ENCODE results near the gene LRRN4CL. TPM values are rescaled to one million over a fixed set of nuclear protein-coding genes. Genes with fewer than 3 reads are reported as not detected.

The LRRN4CL gene
- total and polyA plus RNA-seq, 2 of the 8 experiments (the other 6 are each of a cell fraction or from before 2014, with no cell fraction given): 0.05 to 0.26 TPM

GRCh38 chr11:62713343-62713742 is 24.0 kb upstream of the LRRN4CL start:
- no peak overlapping the region for H2BK15ac ChIP-seq (ENCODE audit: low read length)
- FAIRE-seq: no peak
- 89% methylated on average over 2 of the region's 2 CpGs; no CpG with 5 or more reads in 1 of the 2 experiments for WGBS, 2 experiments (ENCODE audit: extremely low coverage in 1 of 2, insufficient coverage in 1 of 2, insufficient read length in 1 of 2, insufficient replicate concordance in 2 of 2, low coverage in 1 of 2, low lambda C conversion rate in 2 of 2, missing lambda C conversion rate in 1 of 2)
- no peak overlapping the region for H2AK5ac ChIP-seq (ENCODE audit: low read depth, low read length)
- TF ChIP-seq TAF7 (optimal IDR thresholded peaks at IDR 0.05; ENCODE audit: borderline replicate concordance, low read depth, low read length) (no peak), SAP30 (IDR thresholded peaks at IDR 0.05; ENCODE audit: insufficient read depth, insufficient replicate concordance, low read length) (no peak)
- peaks cover 8% of the 10 kb centered on the region for H3K23me2 ChIP-seq (ENCODE audit: low read depth, low read length)
- ChIA-PET CTCF (ENCODE audit: partially characterized antibody) (interaction anchor here (0.8 to 4.0 kb wide), 5 partner anchors 10 to 73 kb away, joined by 3 to 26 read pairs (median 4); partner anchors contain the start of gene TAF6L), POLR2A (ENCODE audit: partially characterized antibody) (interaction anchor here (0.9 to 61.4 kb wide), 9 partner anchors 10 to 176 kb away, joined by 3 to 2041 read pairs (median 5); partner anchors contain the start of genes C11orf98, CSKMT, GANAB and HNRNPUL2)
- H2BK20ac ChIP-seq (ENCODE audit: low read length): no peak overlapping the region
- no peaks in the 10 kb centered on the region; the same call in 1 of the 2 replicates for H3K79me1 ChIP-seq (ENCODE audit: low read depth, low read length)
- no peak overlapping the region for H3K4me2 ChIP-seq (ENCODE audit: insufficient read depth in 1 of 2, low read depth in 2 of 2, low read length in 2 of 2)
- no peak overlapping the region for H3K4me3 ChIP-seq (ENCODE audit: extremely low read depth in 1 of 4, insufficient read depth in 2 of 4, low read depth in 3 of 4, low read length in 4 of 4)
- no peak overlapping the region for H3K56ac ChIP-seq (replicated peaks; ENCODE audit: insufficient read length, low read depth, low read length)
- H2BK12ac ChIP-seq (ENCODE audit: low read depth, low read length): no peak overlapping the region
- H4K8ac ChIP-seq (ENCODE audit: extremely low read depth, insufficient read depth, low read length): no peak overlapping the region
- H3K14ac ChIP-seq (ENCODE audit: insufficient read length): no peak overlapping the region
- H2AFZ ChIP-seq (ENCODE audit: low read length): no peak overlapping the region
- H3K36me3 ChIP-seq (ENCODE audit: control insufficient read depth in 2 of 4, insufficient read depth in 4 of 4, low read length in 3 of 4): peaks cover 26 to 76% (median 54%) of the 10 kb centered on the region in 4 experiments
- no peak overlapping the region for H3K4ac ChIP-seq (replicated peaks; ENCODE audit: insufficient read length, low read depth, low read length)
- H4K91ac ChIP-seq (replicated peaks; ENCODE audit: insufficient read length, low read length): no peak overlapping the region
- no peak overlapping the region for H3K9ac ChIP-seq (replicated peaks in 1 of 4; ENCODE audit: extremely low read depth in 1 of 4, low read depth in 3 of 4, low read length in 3 of 4)
- DNase-seq (ENCODE audit: low read depth in 1 of 2, low spot score in 2 of 2): no peak
- no peak overlapping the region for H2BK120ac ChIP-seq (replicated peaks; ENCODE audit: low read depth, low read length)
- H3K18ac ChIP-seq (ENCODE audit: extremely low read depth, low read length): no peak overlapping the region; the same call in 1 of the 2 replicates
- H4K20me1 ChIP-seq (replicated peaks in 1 of 2; ENCODE audit: control insufficient read depth in 1 of 2, insufficient read depth in 2 of 2, low read length in 2 of 2): peaks cover 0 to 3% of the 10 kb centered on the region in 2 experiments
- H3K27me3 ChIP-seq (replicated peaks in 1 of 4; ENCODE audit: control insufficient read depth in 3 of 4, extremely low read depth in 1 of 4, insufficient read depth in 3 of 4, low read length in 3 of 4): no peaks in the 10 kb centered on the region; a peak in 1 of 7 replicates
- H2BK5ac ChIP-seq (ENCODE audit: low read depth, low read length): no peak overlapping the region
- H3K4me1 ChIP-seq (replicated peaks in 1 of 4; ENCODE audit: control insufficient read depth in 3 of 4, insufficient read depth in 4 of 4, low read length in 3 of 4): peaks cover 0 to 27% (median 11%) of the 10 kb centered on the region in 4 experiments; a peak in 6 of 7 replicates
- no peaks in the 10 kb centered on the region for H3K9me3 ChIP-seq (ENCODE audit: insufficient read depth in 2 of 2, low read depth in 1 of 2, low read length in 1 of 2)
- no peak overlapping the region for H4K5ac ChIP-seq (ENCODE audit: insufficient read length, low read depth, low read length)
- H3K27ac ChIP-seq (ENCODE audit: low read depth, low read length): peak overlapping the region; percentile 13; the same call in 1 of the 2 replicates
- H3K23ac ChIP-seq (ENCODE audit: insufficient read length): no peak overlapping the region
- peaks cover 0 to 11% of the 10 kb centered on the region in 2 experiments; a peak in 2 of 4 replicates for H3K79me2 ChIP-seq (ENCODE audit: control insufficient read depth in 1 of 2, insufficient read depth in 2 of 2, low read length in 2 of 2)

All from H1 (cell line).